Fibroblast of skin of right quadriceps (primary cell): Measurements from ENCODE around the gene ENPP4.
"Not testable (repeated sequence)": the region's sequence is repeated elsewhere in the genome, so short reads cannot be mapped to it uniquely, and the experiment has no call there.

ENCODE experiments used
- DNase-seq: peaks from one replicate; pipeline ENCODE4 v3.0.0-alpha.2; 2013

ENPP4 gene

GRCh38 chr6:46129629-46130511, at the start of gene ENPP4:
Gene ENPP4, plus strand, starts transcription at chr6:46129989. Its CDS starts 9,595 bp downstream, at chr6:46139584.
- peak; percentile 57 for DNase-seq

GRCh38 chr6:46080111-46080510, 49.7 kb upstream of the ENPP4 start:
- no peak for DNase-seq

- not testable (repeated sequence) for DNase-seq
These were observed 44.1 kb upstream of the ENPP4 start for GRCh38 chr6:46085688-46086087.

- peak; percentile 34 for DNase-seq
These were observed 39.4 kb upstream of the ENPP4 start for GRCh38 chr6:46090115-46091079.

DNA sequence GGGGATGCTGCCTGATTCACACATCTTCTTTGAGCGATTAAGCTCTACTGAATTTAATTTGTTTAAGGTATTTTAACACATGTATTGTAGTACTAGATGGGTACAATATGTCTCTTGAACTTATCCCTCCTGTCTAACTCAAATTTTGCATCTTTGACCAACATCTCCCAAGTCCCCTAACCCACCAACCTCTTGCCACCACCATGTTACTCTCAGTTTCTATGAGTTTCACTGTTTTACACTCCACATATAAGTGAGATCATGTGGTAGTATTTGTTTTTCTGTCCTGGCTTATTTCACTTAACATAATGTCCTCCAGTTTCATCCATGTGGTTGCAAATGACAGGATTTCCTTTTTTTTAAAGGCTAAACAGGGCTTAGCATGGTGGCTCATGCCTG, 38.7 kb upstream of the ENPP4 start:
- no peak for DNase-seq

DNA sequence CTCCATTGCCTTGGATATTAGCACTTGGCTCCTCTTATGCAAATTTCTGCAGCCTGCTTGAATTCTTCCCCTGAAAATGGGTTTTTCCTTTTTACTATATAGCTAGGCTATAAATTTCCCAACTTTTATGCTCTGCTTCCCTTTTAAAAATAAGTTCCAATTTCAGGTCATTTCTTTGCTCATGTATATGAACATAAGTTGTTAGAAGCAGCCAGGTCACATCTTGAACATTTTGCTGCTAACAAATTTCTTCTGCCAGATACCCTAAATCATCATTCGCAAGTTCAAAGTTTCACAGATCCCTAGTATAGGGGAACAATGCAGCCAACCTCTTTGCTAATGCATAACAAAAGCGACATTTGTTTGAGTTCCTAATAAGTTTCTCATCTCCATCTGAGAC, 34.5 kb upstream of the ENPP4 start:
- DNase-seq, result no peak

DNA sequence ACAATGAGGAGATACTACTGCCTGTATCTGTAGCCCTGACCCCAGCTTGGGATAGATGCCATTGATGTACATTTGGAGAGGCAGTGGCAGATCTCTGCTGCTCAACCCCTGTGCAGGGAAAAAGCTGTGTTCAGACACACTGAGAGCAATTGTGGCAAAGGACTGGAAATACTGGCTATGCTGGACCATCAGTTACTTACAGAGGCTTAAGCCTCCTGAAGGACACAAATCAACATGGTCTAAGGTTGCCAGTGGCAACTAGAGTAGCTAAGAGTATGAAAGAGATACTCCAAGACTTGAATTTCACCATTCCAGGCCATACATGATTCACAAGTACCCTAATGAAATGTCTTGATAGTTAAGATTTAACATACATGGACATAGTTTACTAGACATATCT, 32.4 kb upstream of the ENPP4 start:
- no peak for DNase-seq

GRCh38 chr6:46098678-46099077, 31.1 kb upstream of the ENPP4 start:
- DNase-seq, result no peak

GRCh38 chr6:46099952-46100351, 29.8 kb upstream of the ENPP4 start:
- no peak for DNase-seq

GRCh38 chr6:46102123-46102522, 27.7 kb upstream of the ENPP4 start:
- DNase-seq, result no peak

DNA sequence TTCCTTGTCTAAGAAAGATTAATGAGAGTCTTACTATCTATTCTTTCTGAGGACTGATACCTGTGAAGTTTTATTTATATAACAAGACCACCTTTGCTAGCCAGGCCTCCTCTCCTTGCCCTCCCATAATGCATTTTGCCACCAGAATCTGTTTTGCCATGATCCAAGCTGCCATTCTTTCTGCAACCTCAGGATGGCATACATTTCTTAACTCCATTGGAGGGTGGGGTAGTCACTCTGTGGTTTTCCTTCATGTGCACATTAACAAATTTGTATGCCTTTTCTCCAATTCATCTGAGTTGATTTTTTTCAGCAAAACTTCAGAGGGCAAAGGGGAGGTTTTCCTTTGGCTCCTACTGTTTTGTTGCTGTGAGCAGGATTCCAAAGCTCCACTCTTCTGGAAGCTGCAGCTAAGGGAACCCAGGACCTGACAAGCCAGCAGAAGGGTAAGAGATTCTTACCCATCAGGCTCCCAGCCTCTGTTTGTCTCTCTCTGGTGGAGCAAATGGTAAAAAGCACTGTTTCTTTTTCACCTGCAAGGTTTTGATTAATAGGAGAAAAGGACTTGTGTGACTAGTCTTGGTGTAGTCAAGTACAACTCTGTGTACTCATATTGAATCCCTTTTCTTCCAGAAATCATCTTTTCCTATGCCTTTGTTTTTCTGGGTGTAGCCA, 26.2 kb upstream of the ENPP4 start:
- no peak for DNase-seq

DNA sequence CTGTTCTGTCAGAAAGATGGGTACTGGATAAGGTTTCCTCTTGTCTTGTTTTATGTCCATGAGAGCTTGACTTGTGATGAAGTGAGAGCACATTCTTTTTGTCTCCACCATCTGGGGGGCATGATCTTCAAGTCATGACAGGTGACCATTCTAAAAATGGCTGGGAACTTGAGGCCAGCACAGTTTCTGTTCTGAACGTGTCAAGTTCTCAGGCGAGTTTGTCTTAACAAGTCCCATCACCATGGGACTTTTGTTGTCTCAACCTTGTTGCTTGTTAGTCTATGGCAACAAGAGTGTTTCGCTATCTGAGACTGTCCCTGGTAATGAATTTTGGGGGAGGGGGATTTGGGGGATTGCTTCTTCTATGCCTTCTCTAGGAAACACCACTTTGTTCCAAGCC, 25.6 kb upstream of the ENPP4 start:
- no peak for DNase-seq

GRCh38 chr6:46105568-46105967, 24.2 kb upstream of the ENPP4 start:
- DNase-seq, result no peak

DNA sequence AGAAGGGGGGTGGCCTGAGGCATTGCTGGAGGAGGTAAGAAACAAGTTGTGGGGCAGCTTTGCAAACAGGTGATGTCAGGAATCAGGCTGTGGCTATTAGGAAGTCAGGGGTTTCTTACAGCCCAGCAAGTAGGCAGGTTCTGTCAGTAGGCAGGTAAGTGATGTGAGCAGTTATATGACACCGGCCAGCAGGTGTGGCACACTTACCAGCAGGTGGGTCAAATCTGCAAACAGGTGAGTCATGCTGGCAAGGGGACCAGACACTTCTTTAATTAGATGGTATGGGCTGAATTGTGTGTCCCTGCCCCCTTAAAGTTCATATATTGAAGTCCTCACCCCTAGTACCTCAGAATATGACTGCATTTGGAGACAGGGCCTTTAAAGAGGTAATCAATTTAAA, 16.4 kb upstream of the ENPP4 start:
- DNase-seq, result no peak

GRCh38 chr6:46115634-46116033, 14.2 kb upstream of the ENPP4 start:
- no peak for DNase-seq

- no peak for DNase-seq
These were observed 13.5 kb upstream of the ENPP4 start for GRCh38 chr6:46116289-46116688.

- no peak for DNase-seq
These were observed 11.6 kb upstream of the ENPP4 start for GRCh38 chr6:46118157-46118556.

DNA sequence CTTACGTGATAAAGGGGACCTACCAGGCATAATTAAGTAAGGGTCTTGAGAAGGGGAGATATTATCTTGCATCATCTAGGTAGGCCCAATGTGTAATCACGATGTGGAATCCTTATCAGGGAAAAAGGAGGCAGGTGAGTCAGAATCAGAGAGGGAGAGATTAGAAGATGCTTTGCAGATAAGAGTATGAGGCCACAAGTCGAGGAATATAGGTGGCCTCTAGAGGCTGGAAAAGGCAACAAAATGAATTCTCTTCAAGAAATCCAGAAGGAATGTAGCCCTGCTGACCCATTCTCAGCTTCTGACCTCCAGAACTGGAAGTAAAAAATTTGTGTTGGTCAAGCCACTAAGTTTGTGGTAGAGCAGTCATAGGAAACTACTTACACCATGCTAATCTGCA, 11.0 kb upstream of the ENPP4 start:
- DNase-seq, result no peak

DNA sequence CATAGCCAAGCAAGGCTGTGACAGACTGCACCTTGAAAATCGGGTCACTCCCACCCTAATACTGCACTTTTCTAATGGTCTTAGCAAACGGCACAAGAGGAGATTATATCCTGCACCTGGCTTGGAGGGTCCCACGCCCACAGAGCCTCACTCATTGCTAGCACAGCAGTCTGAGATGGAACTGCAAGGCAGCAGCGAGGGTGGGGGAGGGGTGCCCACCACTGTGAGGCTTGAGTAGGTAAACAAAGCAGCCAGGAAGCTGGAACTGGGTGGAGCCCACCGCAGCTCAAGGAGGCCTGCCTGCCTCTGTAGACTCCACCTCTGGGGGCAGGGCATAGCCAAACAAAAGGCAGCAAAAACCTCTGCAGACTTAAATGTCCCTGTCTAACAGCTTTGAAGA, 10.1 kb upstream of the ENPP4 start:
- DNase-seq, result not testable (repeated sequence)

DNA sequence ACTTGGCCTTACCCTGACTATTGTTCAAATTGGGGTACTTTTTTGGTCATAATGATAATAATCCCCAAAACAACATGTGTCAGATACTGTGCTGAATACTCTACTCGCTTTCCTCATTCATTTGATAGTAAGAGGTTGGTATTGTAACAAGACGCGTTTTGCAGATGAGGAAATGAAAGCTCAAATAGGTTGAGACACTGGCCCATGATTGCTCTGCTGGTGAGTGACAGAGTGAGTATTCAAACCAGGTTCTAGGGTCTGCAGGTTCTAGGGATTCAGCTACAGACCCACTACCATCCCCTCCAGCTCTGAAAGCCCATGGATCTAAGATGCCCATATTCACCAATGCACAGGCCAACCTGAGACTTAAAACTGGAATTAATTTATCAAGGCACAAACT, 1.3 kb upstream of the ENPP4 start:
- no peak for DNase-seq

GRCh38 chr6:46129291-46129628, 529 bp upstream of the ENPP4 start:
- DNase-seq, result no peak

DNA sequence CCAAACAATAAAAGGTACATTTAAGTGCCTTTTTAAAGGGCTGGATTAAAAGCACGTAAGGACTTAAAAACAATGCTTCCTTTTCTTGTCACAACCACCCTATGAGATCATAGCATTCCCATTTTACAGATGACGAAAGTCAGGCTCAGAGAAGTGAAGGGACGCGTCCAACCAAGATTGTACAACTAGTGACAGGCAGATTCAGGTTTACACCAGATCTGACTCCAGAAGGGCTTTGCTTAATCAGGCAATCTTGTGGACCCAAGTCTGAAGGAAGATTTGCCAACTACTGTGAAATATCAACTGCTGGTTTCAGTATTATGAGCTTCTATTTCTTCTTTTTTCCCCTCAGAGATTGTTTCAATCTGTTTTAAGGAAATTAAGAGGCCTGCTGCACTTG, 877 bp downstream of the ENPP4 start:
- DNase-seq, result no peak

DNA sequence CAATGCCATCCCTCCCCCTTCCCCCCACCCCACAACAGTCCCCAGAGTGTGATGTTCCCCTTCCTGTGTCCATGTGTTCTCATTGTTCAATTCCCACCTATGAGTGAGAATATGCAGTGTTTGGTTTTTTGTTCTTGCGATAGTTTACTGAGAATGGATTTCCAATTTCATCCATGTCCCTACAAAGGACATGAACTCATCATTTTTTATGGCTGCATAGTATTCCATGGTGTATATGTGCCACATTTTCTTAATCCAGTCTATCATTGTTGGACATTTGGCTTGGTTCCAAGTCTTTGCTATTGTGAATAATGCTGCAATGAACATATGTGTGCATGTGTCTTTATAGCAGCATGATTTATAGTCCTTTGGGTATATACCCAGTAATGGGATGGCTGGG, 1.5 kb downstream of the ENPP4 start:
- not testable (repeated sequence) for DNase-seq
